VCaP (cell line): ENCODE measurements around the gene KCNIP3.

Experiments used
- H3K27ac ChIP-seq: fragments of 450-650 bp; 2 replicates; pipeline ENCODE4 v1.5.1; 2017
- TF ChIP-seq, protein P1 (sequence below): fragments of 450-650 bp; conservative IDR thresholded peaks from 2 replicates; pipeline ENCODE4 v1.5.1; 2017; ENCODE audit warnings: mild to moderate bottlenecking, moderate library complexity

KCNIP3 gene

GRCh38 chr2:95320986-95321767, 24.0 kb downstream of the KCNIP3 start:
- TF ChIP-seq, protein P1, sequence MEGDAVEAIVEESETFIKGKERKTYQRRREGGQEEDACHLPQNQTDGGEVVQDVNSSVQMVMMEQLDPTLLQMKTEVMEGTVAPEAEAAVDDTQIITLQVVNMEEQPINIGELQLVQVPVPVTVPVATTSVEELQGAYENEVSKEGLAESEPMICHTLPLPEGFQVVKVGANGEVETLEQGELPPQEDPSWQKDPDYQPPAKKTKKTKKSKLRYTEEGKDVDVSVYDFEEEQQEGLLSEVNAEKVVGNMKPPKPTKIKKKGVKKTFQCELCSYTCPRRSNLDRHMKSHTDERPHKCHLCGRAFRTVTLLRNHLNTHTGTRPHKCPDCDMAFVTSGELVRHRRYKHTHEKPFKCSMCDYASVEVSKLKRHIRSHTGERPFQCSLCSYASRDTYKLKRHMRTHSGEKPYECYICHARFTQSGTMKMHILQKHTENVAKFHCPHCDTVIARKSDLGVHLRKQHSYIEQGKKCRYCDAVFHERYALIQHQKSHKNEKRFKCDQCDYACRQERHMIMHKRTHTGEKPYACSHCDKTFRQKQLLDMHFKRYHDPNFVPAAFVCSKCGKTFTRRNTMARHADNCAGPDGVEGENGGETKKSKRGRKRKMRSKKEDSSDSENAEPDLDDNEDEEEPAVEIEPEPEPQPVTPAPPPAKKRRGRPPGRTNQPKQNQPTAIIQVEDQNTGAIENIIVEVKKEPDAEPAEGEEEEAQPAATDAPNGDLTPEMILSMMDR, result no peak
- H3K27ac ChIP-seq, result no peak overlapping the region

GRCh38 chr2:95323347-95324155, 26.4 kb downstream of the KCNIP3 start:
- TF ChIP-seq, protein P1, result peak; percentile 77
- no peak overlapping the region for H3K27ac ChIP-seq

GRCh38 chr2:95325026-95325425, 27.9 kb downstream of the KCNIP3 start:
- TF ChIP-seq, protein P1, result no peak
- H3K27ac ChIP-seq, result no peak overlapping the region

DNA sequence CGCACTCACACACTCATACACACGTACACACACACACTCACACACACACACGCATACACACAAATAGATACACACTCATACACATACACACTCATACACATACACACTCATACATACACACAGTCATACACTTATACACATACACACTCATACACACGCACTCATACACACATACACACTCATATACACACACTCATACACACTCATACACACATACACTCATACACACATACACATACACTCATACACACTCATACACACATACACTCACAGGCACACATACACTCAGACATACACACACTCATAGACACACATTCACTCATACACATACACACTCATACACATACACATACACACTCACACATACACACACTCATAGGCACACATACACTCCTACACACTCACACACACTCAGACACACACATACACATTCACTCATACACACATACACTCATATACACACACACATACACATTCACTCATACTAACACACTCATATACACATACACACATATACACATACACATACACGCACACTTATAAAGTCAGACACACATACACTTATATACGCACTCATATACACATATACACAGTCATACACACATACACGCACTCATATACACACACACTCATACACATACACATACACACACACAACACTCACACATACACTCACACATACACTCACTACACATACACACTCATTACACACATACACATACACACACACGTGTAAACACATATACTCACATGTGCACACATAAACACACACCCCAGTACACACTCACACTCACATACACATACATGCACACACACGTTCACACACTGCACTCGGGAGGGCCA, 28.7 kb downstream of the KCNIP3 start:
- TF ChIP-seq, protein P1, result no peak
- H3K27ac ChIP-seq, result no peak overlapping the region

DNA sequence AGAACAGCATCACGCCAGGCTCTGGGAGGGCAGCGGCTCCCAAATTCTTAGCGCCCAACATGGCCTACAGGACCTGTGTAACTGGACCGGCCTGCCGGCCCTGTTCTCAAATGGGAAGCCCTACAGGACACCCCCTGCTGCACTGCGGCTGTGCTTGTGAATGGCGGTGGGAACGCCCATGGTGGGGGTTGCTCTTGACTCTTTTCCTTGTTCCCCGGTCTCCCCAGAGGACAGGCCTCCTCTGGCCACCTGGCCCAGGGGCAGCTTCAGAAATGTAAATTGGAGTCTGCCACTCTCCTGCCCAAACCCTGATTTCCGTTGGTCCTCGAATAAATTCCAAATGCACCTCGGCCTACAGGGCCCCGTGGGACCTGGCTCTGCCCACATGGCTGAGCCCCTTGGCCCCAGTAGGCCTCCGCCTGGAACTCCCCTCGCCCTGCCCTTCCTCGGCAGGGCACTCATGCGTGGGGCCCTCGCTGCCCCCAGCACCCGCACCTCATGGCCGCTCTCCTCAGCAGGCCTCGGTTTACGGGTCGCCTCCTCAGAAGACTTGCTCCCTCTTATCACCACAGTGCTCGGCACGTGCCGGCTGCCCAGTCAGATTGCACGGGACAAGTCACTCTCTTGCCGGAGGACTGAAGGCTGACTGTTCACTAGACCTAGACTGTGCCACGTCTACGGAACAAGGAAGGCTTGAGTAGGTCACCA, 29.4 kb downstream of the KCNIP3 start:
- TF ChIP-seq, protein P1, result no peak
- no peak overlapping the region for H3K27ac ChIP-seq

DNA sequence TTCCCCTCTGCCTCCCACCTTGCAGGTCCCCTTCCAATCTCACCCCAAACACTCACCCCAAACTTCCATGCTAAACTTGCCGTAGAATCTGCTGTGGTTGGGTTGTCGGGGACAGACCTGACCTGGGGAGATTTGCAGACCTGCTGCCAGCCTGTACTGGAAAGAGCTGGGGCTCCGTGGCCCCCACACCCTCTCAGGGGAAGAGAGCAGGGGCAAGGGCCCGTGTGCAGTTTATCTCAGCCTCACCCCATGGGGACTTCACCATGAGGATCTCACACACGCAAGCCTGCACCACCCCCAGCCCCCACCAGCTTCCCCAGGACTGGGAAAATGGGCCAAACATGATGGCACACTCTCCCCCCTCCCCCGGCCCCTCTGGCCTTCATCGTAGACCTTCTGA, 30.7 kb downstream of the KCNIP3 start:
- H3K27ac ChIP-seq, result no peak overlapping the region
- TF ChIP-seq, protein P1, result no peak
